GM10266 (cell line): Measurements from ENCODE around the gene LRIT1.

Experiments
- DNase-seq: peaks from one replicate; pipeline ENCODE4 v3.0.0; 2012; ENCODE audit errors: extremely low spot score
- TF ChIP-seq, protein P1 (sequence below): IDR thresholded peaks from 2 replicates; pipeline ENCODE4 v1.5.1; 2012; ENCODE audit warnings: mild to moderate bottlenecking, low read depth; ENCODE audit not compliant: control insufficient read depth, insufficient read depth; ENCODE audit errors: missing control alignments

LRIT1 gene

DNA sequence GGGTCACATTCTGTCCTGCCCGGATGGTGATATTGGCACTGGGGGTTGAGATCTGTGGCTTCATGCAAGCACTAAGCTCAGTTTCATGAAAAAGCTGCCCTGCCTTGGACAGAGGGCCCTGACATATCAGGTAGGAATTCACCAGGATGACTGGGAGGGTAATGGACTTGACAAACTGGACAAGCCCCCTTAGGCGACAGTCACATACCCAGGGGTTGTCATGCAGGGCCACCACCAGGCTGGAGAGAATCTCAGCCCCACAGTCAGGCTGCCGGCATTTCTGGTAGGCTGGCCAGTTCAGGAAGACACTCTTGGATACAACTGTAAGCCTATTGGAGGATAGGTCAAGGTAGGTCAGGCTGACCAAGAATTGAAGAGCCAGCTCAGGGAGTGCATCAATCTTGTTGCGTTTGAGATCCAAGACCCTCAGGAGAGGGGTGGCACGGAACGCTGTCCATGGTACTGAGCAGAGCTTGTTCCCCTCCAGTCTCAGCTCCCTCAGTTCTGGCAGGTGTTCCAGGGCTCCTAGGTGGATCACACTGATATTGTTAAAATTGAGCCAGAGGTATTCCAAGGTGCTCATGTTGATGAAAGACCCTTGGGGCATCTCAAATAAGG is 16.8 kb downstream of the LRIT1 start:
- TF ChIP-seq, protein P1, sequence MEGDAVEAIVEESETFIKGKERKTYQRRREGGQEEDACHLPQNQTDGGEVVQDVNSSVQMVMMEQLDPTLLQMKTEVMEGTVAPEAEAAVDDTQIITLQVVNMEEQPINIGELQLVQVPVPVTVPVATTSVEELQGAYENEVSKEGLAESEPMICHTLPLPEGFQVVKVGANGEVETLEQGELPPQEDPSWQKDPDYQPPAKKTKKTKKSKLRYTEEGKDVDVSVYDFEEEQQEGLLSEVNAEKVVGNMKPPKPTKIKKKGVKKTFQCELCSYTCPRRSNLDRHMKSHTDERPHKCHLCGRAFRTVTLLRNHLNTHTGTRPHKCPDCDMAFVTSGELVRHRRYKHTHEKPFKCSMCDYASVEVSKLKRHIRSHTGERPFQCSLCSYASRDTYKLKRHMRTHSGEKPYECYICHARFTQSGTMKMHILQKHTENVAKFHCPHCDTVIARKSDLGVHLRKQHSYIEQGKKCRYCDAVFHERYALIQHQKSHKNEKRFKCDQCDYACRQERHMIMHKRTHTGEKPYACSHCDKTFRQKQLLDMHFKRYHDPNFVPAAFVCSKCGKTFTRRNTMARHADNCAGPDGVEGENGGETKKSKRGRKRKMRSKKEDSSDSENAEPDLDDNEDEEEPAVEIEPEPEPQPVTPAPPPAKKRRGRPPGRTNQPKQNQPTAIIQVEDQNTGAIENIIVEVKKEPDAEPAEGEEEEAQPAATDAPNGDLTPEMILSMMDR: no peak
- no peak for DNase-seq

DNA sequence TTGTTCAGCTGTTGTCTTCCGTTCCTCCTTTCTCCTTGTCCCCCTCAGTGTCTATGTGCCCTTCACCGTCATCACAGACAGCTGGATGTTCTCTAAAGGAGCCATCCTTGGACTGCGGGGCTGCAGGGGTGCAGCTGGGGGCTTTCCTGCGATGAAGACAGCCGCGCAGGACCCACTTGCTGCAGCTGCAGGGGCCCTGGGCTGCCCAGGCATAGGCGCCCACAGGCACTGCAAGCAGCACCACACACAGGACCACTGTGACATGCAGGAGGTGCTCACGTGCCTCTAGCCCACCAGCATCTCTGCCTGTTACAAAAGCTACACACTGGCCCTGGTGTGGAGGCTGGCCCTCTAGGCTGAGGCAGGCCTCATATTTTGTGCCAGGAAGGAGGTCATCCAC is 19.4 kb downstream of the LRIT1 start:
- TF ChIP-seq, protein P1: no peak
- DNase-seq: no peak

DNA sequence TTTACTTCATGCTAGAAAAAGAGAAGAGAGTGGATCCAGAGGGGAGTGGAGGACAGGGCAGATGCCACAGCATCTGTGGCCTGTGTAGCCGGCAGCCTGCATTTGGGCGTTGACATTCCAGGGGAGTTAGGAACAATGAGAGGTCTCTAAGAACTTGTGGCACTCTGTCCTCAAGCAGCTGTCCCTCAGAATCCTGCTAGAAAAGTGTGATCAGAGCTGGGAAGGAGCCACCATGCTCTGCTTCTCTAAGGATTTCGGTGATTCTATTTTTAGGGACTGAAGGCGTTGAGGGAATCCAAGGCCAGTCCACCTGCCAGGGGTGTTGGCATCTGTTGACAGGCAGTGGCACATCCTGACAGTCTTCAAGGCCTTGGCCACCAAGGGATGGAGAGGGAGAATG is 23.6 kb downstream of the LRIT1 start:
- TF ChIP-seq, protein P1: no peak
- no peak for DNase-seq

DNA sequence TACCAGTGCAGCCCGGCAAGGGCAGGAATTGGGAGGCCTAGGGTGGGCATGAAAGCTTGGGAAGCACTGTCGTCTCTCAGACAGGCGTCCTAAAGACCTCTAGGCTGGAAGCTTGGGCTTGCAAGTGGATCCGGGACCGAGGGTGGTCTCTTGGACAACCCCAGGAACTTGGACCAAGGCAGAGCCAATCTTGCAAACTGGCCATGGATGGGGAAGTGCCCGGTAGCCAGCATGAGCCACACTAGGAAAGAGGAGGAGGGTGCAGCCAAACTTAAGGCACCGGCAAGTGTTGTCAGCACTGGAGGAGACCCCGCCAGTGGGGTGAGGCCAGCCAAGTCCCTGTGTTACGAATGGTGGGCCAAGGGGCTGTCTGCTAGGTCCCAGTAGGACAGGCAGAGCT is 24.5 kb downstream of the LRIT1 start:
- TF ChIP-seq, protein P1: no peak
- DNase-seq: no peak

DNA sequence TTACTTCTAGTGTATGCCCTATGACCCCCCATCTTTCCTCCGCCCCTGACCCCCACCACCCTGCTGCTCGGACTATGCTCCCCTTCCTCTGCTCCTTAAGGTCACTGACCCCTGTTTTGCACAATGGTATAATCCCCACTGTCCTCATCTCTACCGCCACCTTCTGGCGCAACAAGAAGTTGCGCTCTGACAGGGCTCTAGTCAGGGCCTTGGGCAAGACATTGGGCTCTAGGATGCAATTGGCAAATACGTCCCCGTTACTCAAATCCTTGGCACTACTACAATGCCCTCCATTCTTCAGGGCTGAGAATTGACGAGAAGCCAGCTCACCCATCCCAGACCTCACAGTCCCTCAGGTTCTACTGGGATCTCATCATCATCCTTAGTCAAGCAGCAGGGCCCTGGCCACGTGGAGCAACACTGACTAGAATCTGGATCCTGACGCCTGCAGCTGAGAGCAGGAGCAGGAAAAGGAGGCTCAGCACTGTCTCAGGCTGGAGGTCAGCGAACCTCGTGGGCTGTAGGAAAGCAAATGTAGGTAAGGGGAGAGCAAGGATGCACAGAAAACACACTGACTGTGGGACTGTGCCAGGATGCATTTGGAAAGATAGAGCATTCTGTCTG is 26.6 kb downstream of the LRIT1 start:
- peak; percentile 70 for DNase-seq
- TF ChIP-seq, protein P1: peak; percentile 76

DNA sequence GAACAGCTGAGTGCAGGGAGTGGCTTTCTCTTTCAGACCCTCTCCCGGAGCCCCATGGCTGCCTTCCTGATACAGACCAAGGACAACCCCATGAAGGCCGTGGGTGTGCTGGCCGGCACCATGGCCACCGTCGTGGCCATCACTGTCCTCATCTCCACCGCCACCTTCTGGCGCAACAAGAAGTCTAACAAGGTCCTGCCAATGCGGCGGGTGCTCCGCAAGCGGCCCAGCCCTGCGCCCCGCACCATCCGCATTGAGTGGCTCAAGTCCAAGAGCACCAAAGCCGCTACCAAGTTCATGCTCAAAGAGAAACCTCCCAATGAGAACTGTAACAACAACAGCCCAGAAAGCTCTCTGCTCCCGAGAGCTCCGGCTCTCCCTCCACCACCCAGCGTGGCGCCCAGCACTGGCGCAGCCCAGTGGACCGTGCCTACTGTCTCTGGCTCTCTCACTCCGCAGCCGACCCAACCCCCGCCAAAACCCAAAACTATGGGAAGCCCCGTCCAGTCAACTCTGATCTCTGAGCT is 27.2 kb downstream of the LRIT1 start:
- TF ChIP-seq, protein P1: peak; percentile 21
- no peak for DNase-seq

DNA sequence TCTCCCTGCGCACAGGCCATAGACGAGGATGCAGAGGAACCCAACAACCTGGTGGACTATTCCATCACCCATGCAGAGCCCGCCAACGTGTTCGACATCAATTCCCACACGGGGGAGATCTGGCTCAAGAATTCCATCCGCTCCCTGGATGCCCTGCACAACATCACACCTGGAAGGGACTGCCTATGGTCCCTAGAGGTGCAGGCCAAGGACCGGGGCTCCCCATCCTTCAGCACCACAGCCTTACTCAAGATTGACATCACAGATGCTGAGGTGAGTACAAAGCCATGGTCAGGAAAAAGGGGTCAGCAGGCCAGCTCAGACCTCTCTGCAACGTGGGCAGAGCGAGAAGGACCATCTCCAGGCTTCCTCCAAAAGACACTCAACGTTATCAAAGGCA is 28.3 kb downstream of the LRIT1 start:
- TF ChIP-seq, protein P1: no peak
- DNase-seq: no peak
